HG02798 (cell line): Measurements from ENCODE around the gene CD86.
"Not testable (repeated sequence)": the region's sequence is repeated elsewhere in the genome, so short reads cannot be mapped to it uniquely, and the experiment has no call there.

Source experiments
- ATAC-seq: cut with Tn5 transposase; IDR thresholded peaks from one replicate; pipeline ENCODE4 v1.9.1; 2021; ENCODE audit warnings: mild to moderate bottlenecking; ENCODE audit not compliant: unreplicated experiment, poor library complexity

CD86 gene, protein sequence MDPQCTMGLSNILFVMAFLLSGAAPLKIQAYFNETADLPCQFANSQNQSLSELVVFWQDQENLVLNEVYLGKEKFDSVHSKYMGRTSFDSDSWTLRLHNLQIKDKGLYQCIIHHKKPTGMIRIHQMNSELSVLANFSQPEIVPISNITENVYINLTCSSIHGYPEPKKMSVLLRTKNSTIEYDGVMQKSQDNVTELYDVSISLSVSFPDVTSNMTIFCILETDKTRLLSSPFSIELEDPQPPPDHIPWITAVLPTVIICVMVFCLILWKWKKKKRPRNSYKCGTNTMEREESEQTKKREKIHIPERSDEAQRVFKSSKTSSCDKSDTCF

GRCh38 chr3:122055215-122055614, at the start of gene CD86:
TSS of gene CD86 (plus strand) at chr3:122055362. CDS start at chr3:122055490, 128 bp downstream.
- peak; percentile 86 for ATAC-seq

DNA sequence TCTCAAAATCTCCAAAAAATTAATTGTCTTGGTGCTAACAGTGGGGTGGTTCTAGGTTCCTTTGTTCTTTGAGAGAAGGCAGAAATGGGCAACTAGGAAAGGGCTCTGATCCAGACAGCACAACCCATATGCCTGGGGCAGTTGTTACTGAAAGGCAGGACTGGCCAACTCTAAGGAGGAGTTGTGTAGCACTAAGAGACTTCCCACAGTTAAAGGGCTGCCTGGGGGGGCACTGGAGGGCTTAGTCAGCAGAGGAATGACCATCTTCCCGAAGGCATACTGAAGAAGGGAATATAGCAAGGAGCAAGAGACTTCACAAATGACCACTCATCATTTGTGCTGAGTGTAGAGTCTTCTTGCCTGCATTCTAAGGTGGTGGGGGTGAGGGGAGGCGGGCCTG, 48.9 kb upstream of the CD86 start:
- no peak for ATAC-seq

GRCh38 chr3:122008166-122008565, 47.0 kb upstream of the CD86 start:
- no peak for ATAC-seq

- no peak for ATAC-seq
Observed at GRCh38 chr3:122010506-122010905, 44.7 kb upstream of the CD86 start.

DNA sequence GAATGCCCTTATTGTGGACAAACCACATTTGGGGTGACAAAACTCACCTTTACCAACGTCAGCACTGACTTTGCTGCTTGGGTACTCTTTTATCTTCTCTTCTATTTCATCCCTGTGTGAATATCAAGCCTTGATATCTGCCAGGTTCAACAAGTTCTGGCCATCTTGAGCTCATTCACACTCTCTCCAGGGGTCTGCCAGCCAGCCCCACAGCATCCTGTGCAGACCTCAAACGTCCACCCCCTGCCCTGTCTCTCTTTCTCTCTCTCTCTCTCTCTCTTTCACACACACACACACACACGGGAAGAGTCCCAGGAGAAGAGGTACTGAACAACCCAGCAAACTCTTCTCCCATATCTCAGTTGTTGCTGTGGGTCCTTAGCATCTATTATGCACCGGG, 43.8 kb upstream of the CD86 start:
- ATAC-seq, result no peak

- ATAC-seq, result no peak
Observed at GRCh38 chr3:122012821-122013220, 42.3 kb upstream of the CD86 start.

- no peak for ATAC-seq
Observed at GRCh38 chr3:122013448-122013925, 41.7 kb upstream of the CD86 start.

DNA sequence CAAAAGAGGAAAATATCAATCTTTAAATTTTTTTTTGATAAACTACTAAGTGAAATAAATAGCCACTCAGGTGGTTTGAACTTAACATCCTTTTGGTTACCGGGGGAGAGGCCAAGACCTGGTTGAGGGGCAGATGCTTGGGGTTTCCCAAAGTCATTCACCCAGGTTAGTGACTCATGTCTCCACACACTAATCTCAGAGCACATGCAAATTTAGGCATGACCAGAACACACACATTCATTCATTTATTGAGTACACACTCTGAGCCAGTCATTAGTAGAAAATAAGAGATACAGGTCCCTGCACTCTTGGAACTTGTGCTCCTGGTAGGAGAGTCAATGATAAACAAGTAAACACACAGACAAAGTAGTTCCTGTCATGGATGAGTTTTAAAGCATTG, 40.4 kb upstream of the CD86 start:
- peak; percentile 85 for ATAC-seq

DNA sequence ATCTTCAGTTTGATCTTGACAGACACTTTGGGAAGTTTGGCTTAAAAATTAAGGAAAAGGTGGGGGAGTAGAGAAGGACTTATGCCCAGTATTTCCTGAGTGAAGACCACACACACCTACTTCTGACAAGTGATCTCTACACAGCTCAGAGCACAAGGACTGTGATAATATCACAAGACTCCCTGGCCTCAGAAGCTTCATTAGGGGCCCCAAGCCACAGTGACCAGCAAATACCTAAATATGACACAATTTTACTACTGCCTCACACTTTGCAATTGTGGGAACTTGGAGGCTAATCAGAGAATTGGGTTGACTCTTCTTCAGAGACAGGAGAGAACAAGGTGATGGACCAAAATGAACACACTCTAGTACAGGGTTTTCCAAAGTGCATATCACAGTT, 35.7 kb upstream of the CD86 start:
- peak; percentile 31 for ATAC-seq

- no peak for ATAC-seq
Observed at GRCh38 chr3:122021037-122021436, 34.1 kb upstream of the CD86 start.

DNA sequence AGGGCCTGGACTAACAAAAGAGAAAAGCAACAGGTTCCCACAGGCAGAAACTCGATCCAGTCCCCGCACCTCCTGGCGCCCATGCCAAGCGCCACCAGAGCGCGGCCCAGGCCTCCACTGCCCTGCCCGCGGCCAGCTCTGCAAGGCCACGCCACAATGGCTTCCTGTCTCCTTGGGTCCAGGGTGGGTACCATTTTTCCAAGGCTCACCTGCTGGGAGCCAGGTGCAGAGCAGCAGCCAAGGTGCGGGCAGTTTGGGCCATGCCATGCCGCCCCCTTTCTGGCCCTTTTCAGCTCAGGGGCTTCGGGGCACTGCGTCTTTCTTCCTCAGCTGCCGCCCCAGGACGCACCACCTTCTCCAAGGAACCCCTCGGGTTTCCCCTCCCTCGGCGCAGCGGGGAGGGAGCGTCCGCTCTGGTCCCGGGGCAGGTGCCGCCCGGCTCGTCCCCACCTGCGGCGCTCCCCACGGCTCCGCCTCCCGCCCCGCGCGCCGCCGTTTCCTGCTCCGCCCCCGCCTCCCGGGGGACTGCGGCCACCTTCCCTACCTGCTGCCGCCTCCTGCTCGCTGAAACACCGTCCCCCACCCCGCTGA, 33.3 kb upstream of the CD86 start, which contains the start of gene ILDR1:
ILDR1 (minus strand) TSS at position 437 of the 591 bp plus-strand sequence; CDS start at position 267, 170 bp downstream.
- peak; percentile 52 for ATAC-seq

GRCh38 chr3:122023335-122023910, 31.7 kb upstream of the CD86 start:
- ATAC-seq, result no peak

- ATAC-seq, result no peak
Observed at GRCh38 chr3:122024800-122025199, 30.4 kb upstream of the CD86 start.

DNA sequence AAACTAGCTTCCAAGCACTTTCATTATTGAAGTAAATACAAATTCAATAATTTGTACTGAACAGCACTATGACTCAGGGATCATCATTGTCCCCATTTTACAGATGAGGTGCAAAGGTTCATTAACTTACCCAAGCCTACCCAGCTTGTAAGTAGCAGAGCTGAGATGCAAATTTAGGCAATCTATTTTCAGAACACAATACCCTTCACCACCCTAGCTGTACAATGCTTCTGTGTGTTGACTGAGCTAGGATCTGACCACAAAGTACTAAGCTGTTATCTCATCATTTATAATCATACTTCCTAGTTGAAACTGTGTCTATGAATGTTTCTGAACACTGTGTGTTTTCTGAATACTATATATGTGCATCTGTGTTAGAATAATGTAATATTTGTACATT, 29.9 kb upstream of the CD86 start:
- ATAC-seq, result peak; percentile 88

DNA sequence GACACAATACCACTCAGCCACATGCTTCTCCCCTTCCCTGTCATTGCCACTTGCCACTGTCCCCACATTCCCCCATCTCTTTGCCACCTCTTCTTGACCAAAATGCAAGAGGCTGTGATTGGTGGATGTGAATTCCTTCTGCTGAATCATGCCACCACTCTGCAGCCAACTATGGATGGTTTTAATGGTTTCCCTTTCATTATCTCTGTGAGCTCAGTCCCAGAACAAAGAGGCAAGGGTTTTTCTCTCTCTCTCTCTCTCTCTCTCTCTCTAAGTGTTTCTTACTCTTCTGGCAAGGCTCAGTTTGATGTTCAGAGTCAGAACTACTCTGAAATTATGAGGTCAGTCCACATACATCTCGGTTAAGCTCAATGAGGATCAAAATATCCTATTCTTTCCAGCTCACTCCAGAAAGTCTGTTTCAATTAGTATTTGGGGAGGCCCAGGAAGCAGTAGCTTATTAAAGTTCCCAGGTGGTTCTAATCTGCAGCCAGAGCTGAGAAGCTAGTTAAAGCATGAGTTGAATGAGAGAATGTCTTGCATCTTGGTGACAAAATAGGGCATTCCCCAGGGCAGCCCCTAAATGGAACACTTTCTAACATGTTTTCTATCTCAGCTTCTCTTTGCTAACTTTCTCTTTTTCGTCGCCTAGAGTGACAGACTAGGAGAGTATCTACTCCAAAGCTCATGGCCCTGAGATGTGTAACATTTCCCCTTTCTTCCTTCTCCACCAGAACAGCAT, 24.6 kb upstream of the CD86 start:
- ATAC-seq, result peak; percentile 74

DNA sequence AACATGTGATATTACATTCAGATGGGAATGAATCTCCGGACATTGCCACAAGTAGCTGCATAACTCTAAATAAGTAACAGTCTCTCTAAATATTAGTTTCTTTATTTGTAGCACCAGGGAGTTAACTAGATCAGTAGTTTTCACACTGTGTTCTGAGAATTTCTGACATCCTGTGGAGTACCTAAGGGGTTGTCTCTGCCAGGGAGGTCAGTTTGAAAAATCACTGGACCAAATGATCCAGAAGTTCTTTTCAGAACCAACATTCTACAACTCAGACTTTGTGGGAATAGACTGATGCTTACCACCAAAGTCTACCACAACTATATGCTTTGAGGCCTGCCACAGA, 24.1 kb upstream of the CD86 start:
- ATAC-seq, result peak; percentile 27

- ATAC-seq, result no peak
Observed at GRCh38 chr3:122032531-122032930, 22.6 kb upstream of the CD86 start.

DNA sequence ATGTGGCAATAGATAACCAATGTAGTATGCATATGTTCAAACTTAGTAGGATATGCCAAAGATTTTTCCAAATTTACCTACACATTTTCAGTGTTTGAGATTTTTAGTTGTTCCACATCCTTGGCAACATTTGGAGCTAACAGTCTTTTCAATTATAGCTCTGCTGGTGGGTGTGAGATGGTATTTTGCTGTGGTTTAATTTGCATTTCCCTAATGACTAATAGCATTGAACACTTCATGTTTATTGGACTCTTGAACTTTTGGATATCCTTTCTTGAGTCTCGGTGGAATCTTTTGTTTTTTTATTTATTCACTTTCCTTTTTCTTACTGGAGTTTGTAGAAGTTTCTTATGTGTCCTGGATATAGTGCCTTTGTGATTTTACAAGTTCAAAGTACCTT, 22.1 kb upstream of the CD86 start:
- no peak for ATAC-seq

DNA sequence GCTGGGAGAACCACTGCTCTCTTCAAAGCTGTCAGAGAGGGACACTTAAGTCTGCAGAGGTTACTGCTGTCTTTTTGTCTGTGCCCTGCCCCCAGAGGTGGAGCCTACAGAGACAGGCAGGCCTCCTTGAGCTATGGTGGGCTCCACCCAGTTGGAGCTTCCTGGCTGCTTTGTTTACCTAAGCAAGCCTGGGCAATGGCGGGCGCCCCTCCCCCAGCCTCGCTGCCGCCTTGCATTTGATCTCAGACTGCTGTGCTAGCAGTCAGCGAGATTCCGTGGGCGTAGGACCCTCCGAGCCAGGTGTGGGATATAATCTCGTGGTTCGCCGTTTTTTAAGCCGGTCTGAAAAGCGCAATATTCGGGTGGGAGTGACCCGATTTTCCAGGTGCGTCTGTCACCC, 7.9 kb upstream of the CD86 start:
- ATAC-seq, result not testable (repeated sequence)

DNA sequence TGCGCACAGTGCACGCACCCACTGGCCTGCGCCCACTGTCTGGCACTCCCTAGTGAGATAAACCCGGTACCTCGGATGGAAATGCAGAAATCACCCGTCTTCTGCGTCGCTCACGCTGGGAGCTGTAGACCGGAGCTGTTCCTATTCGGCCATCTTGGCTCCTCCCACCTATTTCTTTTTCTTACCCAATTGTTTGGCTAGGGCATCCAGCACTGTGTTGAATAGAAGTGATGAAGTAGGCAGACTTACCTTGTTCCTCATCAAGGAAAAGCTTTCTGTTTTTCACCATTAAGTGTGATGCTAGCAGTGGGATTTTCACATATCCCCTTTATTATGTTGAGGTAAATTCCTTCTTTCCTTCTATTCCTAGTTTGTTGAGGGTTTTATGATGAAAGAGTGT, 7.4 kb upstream of the CD86 start:
- ATAC-seq, result not testable (repeated sequence)

GRCh38 chr3:122052968-122053367, 2.2 kb upstream of the CD86 start:
- ATAC-seq, result peak; percentile 61
